ENCODE results near the gene GHRH.

The GHRH gene

GRCh38 chr20:37298190-37298939 lies 36.8 kb upstream of the GHRH start:
- no peak for TF ChIP-seq CTCF (conservative IDR thresholded peaks at IDR 0.05; ENCODE audit: low read depth, low read length)
- no peak overlapping the region for H3K4me3 ChIP-seq (ENCODE audit: low read length)
- DNase-seq (ENCODE audit: low read depth), result no peak

GRCh38 chr20:37297066-37297736 lies 35.6 kb upstream of the GHRH start:
- no peak overlapping the region for H3K4me3 ChIP-seq (ENCODE audit: low read length)

GRCh38 chr20:37296371-37296770 lies 34.8 kb upstream of the GHRH start:
- no peak for DNase-seq (ENCODE audit: low read depth)
- TF ChIP-seq CTCF (conservative IDR thresholded peaks at IDR 0.05; ENCODE audit: low read depth, low read length), result no peak
- H3K4me3 ChIP-seq (ENCODE audit: low read length), result no peak overlapping the region

More at GRCh38 chr20:37297066-37297736, 35.6 kb upstream of the GHRH start:
- DNase-seq (ENCODE audit: low read depth), result peak; percentile 97
- TF ChIP-seq CTCF (conservative IDR thresholded peaks at IDR 0.05; ENCODE audit: low read depth, low read length), result no peak

GRCh38 chr20:37295595-37295994 lies 34.0 kb upstream of the GHRH start:
- DNase-seq (ENCODE audit: low read depth), result no peak
- no peak overlapping the region for H3K4me3 ChIP-seq (ENCODE audit: low read length)
- no peak for TF ChIP-seq CTCF (conservative IDR thresholded peaks at IDR 0.05; ENCODE audit: low read depth, low read length)

- TF ChIP-seq CTCF (conservative IDR thresholded peaks at IDR 0.05; ENCODE audit: low read depth, low read length), result no peak
- peak; percentile 89 for DNase-seq (ENCODE audit: low read depth)
- H3K4me3 ChIP-seq (ENCODE audit: low read length), result no peak overlapping the region
These were observed 33.4 kb upstream of the GHRH start for GRCh38 chr20:37295001-37295400.

- TF ChIP-seq CTCF (conservative IDR thresholded peaks at IDR 0.05; ENCODE audit: low read depth, low read length), result no peak
- peak; percentile 80 for DNase-seq (ENCODE audit: low read depth)
- H3K4me3 ChIP-seq (ENCODE audit: low read length), result no peak overlapping the region
These were observed 32.8 kb upstream of the GHRH start for GRCh38 chr20:37294262-37294981.

All from retinal pigment epithelial cell (primary cell).